ENCODE data around the gene FAM25G.

DNA sequence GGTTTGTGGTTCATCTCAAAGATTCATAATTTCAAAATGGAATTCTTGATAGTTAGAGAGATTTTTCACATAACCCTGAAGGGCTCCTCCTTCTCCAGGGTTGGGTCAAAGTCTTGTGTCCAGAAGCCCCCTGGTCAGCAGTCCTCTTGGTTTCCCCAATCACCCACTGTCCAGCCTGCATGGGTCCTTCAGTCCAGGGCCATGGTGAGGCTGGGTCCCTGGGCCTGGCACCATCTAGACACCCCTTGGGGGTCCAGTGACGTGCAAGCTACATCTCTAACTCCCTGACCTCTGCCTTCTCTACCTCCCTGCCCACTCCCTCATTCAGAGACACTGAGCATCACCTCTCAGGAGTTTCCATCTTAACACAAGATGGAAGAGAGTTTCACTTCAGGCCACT lies 33.7 kb downstream of the FAM25G start:
- TF ChIP-seq, protein P1, sequence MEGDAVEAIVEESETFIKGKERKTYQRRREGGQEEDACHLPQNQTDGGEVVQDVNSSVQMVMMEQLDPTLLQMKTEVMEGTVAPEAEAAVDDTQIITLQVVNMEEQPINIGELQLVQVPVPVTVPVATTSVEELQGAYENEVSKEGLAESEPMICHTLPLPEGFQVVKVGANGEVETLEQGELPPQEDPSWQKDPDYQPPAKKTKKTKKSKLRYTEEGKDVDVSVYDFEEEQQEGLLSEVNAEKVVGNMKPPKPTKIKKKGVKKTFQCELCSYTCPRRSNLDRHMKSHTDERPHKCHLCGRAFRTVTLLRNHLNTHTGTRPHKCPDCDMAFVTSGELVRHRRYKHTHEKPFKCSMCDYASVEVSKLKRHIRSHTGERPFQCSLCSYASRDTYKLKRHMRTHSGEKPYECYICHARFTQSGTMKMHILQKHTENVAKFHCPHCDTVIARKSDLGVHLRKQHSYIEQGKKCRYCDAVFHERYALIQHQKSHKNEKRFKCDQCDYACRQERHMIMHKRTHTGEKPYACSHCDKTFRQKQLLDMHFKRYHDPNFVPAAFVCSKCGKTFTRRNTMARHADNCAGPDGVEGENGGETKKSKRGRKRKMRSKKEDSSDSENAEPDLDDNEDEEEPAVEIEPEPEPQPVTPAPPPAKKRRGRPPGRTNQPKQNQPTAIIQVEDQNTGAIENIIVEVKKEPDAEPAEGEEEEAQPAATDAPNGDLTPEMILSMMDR (IDR thresholded peaks at IDR 0.05), result no peak
- TF ChIP-seq POLR2A (IDR thresholded peaks at IDR 0.05) (no peak), POLR2AphosphoS5 (IDR thresholded peaks at IDR 0.05) (no peak)
